Ramos (cell line): ENCODE data around the gene CNTNAP2.

ENCODE experiments used
- in situ Hi-C: fragments of 300-500 bp; cut with MboI; formaldehyde crosslinking; loops from one replicate; pipeline ENCODE4 v1.14.3; 2022; ENCODE audit warnings: low sequenced_read_pairs; ENCODE audit not compliant: unreplicated experiment

Gene CNTNAP2

DNA sequence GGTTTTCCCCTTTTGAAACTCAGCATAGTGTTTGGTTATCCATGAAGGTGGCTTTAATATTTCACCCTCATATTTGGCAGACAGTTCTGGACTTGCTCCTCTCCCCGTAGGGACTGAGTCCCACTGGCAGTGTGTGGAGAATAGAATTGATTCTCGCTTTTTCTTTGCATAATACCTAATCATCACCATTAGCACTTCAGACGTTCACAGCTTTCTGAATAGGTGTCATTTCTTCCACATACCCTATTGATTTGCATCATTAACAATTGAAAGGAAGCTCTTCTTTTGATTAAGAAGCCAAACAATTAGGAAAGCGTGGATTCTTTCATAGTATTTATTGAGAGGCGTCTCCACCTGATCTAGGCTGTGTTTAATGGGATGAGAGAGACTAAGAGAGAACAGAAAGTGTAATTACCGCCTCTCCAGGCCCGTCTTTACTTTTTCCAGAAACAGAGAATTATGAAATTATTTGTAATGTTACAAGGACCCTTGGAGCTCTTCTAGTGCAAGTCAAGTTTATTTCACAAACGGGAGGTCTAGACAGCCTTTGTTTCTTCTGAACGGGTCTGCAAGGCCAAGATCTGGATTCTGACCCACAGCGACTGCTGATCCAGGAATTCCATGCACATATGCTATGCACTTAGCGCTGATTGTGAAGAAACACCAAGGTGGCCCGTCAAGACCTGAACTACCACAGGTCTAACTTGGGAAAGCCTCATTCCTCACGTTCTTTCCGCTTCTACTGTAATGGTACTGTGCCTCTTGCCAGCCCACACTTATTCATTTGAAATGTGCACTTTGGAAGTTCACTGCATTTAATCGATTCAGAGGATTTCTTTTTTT, 2224.1 kb downstream of the CNTNAP2 start:
- in situ Hi-C loops = no loop called here

DNA sequence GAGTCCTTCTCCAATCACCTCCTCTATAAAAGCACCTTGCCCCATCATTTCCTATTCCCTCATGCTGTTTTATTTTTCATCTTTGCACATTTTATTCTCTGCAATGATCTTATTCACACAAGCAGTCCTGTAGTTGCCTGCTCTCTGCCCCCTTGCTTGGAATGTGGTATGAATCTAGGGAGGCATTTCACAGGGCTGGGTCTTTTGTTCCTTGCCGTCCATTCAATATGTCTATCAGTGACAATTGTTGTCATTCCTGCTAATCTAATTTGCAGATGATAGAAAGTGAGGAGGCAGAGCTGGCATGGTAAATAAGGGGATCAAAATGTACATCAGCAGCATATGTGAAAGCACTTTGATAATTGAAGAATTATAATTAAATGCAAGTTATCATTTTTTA, 2227.8 kb downstream of the CNTNAP2 start:
- in situ Hi-C loops = no loop called here

DNA sequence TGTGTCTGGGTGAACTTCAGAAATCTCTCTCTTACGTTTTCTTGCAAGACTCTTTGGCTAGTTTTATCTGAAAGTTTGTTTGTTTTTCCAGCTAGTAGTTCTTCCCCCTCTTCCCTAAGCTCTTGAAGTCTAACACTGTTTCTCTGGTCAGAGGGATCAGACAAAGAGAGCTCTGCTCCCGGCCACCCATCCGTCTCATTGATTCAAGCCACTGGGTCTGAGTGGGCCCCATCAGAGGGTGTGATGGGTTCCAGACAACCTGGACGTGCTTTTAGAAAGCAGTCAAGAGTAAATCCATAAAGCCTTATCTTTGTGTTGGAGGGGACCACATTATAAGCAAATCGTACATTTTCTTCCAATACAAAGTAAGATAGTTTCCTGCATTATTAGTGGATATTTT, 2231.4 kb downstream of the CNTNAP2 start:
- in situ Hi-C loops = no loop called here

DNA sequence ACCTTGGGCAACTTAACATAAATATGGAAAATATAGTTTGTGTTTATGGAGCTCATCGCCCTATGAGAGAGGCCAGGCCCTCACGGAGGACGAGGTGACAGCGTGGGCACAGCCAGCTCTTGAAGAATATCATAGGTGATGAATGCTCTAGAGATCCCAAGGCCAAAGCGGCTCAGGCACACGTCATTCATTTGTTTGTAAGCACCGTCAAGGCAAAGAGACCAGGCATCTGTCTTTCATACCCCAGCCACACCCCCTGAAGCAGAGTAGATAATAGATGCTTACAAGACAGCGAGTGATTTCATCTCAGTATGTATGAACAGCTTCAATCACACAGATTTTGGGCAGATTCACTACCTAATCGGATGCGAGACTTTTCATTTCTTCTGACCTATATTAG, 2231.9 kb downstream of the CNTNAP2 start:
- in situ Hi-C loops = no loop called here

DNA sequence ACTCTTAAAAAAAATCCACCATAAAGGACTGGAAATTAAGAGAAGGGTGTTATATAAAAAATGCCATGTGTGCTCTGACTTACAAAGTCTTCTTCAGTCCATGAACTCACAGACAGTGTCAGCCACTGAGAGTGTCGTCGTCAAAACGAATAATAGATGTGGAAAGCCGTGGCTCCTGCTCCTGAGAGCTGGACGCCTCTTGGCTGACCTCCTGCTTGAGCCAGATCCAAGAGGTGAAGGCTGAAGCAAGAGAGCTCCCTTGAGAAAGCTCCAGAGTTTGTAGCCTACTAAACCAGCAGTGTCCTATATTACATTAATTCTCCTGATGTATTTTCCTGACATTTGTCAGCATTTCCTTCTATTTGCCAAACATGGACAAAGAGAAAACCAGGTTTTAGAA, 2239.7 kb downstream of the CNTNAP2 start:
- in situ Hi-C loops = no loop called here

DNA sequence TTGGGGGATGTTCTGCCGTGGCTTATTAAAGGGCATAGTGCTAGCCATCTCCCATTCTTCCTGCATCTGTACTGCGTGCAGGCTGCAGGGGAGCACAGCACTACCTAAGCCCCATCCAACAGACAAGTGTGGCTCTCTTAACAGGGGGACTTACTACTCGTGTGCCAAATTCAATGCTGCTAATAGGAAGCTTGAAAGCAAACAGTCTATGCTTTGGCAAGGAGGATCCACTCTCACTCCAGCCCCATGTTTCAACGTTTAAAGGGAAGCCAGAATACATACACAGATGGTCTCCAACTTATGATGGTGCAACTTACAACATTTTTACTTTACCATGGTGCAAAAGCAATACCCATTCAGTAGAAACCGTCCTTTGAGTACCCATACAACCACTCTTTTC, 2245.9 kb downstream of the CNTNAP2 start:
- in situ Hi-C loops = no loop called here

DNA sequence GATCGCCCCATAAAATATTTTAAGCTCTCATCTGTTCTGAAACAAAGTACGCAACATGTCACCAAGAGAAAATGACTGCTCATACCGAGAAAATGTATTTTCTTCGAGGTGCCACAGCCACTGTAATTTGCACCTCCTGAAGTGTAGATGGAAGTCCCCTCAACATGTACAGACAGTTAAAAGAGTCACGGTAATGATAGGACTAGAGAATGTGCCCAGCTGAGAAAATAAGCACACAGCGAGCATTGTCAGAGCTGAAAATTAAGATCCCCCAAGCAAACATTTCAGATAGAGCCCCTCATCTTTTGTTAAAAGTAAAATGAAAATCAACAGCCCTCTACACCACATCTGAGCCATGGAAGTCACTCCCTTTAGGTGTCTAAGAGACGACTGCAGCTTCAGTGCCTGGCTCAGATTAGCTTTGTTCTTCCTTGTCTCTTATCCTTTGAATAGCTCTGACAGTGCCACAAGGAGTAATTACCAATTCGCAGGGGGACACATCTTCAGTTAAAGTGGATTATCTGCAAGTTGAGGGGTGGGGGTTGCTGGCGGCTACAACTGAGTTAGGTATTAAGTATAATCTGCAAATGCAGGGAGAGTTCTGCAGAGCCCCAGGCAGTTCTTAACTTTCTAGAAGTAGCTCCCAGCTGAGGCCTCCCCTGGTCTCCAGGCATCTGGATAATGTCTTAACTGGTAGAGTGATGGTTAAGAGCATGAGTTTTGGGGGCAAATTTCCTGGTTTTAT, 2251.3 kb downstream of the CNTNAP2 start:
- in situ Hi-C loops = no loop called here

DNA sequence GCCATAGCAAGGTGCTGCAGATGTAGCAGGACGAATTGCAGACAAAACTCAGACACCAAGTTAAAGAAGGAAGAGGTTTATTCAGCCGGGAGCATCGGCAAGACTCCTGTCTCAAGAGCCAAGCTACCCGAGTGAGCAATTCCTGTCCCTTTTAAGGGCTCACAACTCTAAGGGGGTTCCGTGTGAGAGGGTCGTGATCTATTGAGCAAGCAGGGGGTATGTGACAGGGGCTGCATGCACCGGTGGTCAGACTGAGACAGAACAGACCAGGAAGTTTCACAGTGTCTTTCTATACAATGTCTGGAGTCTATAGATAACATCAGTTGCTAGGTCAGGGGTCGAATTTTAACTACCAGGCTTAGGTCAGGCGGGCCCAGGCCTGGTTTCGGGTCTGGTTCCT, 2252.0 kb downstream of the CNTNAP2 start:
- in situ Hi-C loops = no loop called here

DNA sequence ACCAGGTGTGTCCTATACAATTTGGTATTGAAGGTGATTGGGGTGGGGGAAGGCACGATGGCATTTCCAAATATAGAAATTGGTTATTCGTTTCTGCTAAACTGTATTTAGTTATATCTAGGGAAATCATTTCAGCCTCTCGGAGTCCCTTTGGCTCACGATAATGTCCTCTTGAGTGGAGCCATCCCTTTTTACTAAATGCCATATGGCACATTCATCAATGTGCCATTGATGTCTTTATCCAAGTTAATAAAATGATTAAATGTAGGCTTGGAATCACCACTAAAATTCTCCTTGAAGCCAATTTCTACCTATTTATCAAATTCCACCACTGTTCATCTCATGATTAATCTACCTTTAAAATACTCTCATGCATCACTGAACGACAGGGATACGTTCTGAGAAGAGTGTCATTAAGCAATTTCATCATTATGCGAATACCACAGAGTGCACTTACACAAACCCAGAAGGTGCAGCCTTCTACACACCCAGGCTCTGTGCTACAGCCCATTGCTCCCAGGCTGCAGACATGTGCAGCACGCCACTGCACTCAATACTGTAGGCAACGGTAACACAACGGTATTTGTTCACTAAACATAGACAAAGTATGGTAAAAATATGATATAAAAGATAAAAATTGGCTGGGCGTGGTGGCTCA, 2254.8 kb downstream of the CNTNAP2 start:
- in situ Hi-C loops = no loop called here

DNA sequence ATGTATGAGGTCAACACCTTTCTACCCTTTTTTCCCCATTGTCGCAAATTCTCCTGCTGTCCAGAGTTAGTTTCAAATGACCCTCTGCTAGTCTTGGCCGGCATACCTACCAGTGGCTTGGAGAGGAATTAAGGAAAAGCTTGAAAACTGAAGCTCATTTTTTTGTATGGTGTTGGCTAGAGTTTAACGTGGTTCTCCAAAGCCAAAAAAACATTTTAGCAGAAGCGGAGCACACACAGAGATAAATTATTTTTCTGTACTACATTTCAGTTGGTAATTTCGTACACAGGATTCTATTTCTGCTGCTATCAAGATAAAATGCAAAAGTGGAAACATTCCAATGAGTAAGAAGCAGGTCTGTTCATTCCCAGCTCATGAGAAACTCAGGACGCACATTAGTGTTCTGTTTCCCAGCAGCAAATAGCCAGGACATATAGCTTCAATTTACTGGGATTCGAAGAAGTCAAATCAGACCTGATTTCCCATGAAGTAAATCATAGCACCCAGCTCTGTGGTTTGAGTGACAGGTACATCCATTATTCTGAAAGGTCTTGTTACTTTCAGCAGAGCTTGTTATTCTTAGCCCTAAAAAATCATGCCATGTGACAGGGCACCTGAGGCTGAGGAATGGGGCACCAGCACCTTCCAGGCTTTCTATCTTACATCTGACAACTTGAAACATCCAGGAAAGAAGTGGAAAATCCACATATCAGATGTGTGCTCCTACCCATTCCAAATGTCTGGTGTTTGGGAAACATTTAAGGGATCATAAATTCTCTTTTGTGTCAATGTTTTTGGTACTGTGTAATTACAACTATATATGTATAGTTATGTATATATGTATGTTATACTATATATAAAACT, 2258.0 kb downstream of the CNTNAP2 start:
- in situ Hi-C loops = no loop called here

DNA sequence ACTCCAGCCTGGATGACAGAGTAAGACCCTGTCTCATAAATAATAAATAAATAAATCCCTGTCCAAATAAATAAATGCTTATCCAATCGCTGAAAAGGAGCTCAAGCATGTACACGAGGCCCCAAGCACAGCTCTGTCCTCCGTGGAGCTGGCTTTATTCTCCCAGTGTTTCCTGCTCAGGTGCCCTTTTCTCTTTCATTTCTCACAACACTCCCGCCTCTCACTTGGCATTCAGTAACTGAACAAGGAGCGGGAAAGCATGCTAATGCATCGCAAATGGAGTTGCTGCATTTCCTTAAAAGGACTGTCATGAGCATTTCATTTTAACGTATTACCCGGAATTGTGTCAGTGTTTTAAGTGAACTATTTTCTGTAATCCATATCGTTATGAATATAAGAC, 2263.1 kb downstream of the CNTNAP2 start:
- in situ Hi-C loops = no loop called here

DNA sequence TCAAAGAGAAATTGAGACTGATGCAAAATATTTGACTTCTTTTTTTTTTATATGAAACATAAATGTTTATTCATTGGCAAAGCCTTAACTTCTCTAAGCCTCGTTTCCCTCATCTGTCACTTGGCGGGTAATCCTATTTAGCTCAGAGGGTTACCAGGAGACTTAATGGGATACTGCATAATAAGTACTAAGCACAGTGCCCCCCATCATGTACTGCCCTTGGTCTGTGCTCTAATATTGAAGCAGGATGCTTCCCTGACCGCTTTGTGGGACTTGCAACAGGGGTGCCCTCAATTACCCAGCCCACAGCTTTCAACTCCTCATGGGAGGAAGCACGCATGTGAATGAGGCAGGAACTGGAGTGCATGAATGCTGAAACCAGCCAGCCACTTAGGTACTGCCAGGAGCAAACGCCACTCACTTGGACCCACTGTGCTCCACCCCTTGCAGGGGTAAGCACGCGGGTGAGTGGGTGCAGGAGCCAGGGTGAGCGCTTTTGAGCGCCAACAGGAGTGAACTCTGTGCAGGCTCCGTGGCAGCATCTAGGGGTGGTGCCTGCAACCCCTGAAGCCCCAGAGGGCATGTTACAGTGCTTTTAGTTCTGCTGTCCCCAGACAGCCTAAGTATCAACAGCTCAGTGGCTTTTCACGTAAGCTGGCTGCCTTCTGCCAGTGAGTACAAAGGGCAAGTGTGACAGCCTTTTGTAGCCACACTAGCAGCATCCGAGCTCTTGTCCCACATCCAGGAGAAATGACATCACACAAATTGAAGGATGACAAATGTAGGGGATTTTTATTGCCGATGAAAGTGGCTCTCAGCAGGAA, 2264.2 kb downstream of the CNTNAP2 start:
- in situ Hi-C loops = no loop called here

DNA sequence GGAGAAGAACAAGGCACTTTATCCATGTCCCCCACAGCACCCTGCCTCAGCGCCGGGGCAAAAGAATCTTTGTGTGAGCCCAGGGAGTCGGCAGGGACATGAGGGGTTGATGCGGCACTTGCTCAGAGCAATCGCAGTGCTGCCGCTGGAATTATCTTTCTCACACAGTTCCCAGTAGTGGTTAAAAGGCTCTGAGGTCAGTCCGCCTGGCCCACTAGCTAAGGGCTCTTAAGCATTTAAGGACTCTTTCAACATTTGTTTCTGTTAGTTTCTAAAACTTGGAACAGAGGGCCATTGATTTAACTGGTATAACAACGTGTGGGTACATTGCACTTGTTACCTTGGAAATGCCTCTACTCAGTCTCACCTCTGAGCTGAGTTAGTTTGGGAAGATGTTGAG, 2266.0 kb downstream of the CNTNAP2 start:
- in situ Hi-C loops = no loop called here

DNA sequence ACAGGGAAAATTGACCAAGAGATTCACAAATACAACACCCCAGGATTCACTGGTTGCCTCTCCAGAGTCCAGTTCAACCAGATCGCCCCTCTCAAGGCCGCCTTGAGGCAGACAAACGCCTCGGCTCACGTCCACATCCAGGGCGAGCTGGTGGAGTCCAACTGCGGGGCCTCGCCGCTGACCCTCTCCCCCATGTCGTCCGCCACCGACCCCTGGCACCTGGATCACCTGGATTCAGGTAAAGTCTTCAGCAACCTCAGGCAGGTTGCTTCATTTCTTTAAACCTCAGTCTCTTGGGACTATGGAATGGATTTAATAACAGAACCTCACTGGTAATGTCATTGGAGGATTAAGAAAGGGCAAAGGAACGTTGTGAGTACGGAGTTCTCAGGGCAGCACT, 2267.1 kb downstream of the CNTNAP2 start:
- in situ Hi-C loops = no loop called here

DNA sequence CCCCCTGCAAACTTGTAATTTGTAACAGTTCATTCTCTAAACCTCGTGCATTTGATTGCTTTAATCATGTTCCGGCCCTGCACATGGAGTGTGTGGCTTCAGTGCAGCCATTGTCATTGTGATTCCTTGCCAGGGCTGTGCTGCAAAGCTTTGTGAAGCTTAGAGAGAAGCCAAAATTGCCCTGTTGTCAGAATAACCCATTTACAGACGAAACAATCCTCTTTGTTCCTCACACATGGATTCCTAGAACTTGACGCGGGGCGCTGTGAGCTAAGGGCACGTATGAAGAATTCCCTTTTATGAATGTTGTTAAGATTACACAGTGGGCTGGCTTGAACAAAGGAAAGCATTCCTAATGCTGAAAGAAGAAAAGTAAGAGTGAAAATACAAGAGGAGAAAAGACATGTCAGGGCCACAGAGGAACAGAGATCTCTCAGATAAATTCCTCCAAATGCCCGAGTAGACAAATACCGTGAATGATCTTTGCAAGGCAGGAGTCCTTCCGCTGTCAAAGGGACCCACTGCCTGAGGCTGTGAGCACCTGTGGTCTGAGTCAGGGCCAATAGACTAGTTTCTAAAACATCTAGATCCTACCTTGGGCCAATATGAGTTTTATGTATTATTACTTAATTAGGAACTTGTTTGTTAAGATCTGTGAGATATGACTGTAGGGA, 2268.5 kb downstream of the CNTNAP2 start:
- in situ Hi-C loops = no loop called here

DNA sequence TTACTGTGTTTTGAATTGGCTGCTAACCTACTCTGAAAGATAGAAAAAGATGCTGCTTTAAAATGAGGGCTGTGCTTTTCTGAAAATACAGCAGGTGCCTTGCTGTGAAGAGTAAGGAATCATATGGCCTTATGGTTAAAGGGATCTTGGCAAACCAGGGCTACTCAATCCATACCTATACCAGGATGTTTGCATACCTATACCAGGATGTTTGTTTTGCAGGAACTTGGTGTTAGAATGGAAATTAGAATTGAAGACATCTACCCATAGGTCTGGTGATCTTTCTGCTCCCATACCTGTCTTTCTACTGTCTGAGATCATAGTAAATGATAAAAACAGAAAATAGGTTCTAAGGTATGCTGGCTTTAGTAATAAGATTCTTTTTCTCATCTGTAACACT, 2273.8 kb downstream of the CNTNAP2 start:
- in situ Hi-C loops = no loop called here

DNA sequence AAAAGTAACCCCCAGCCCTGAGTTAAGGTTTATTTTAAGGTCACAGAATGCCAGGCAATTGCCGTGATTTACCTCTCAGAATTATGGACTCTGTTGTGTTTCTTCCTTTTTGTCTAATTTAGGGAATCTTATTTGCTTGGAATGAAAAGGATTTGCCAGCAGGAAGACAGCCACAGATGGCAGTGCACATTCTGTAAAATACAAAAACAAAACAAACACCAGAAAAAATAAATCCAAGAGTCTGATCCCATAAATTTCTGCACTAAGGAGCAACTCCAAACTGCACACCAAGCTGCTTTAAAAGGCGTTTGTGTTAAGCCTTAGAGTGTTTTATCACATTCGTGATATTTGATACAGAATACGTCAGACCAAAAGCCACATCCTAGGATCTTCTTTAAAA, 2275.0 kb downstream of the CNTNAP2 start:
- in situ Hi-C loops = no loop called here

DNA sequence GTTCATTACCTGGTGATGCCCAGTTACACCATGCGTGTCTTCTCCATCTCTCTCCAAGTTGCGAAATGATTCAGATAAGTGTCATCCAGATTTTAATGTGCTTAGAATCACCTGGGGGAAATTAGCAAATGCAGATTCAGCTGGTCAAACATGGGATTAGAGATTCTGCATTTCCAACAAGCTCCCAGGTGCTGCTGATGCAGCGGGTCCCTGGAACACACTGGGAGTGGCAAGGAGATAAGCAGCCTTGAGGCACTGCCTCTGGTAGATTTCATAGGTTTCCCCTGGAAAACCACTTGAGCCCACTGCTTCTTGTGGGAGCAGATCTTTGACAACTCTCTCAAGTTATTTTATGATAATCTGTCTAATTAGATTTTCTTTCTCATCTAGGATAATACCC, 2278.0 kb downstream of the CNTNAP2 start:
- in situ Hi-C loops = no loop called here

DNA sequence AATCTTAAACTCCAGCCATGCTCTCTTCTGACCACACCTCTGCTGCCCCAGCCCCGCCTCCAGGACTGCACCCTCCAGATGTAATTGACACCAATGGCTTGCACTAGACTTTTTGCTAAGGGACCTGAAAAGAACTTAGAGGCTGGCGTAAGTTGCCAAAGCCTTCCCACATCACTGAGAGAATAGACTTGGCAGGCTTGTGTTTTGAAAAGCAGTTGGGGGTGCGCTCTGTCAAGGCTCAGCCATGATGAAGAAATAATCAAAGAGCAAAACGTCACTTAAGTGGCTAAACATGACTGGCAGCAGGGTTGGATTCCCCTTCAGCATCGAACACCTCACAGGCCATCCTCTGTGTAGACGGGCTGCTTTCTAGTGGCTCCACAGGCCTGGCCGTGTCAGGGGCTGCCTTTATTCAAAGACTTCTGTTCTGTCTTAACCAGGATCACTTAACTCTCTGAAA, 2278.8 kb downstream of the CNTNAP2 start:
- in situ Hi-C loops = no loop called here
